Activated CD8-positive, alpha-beta memory T cell treated with anti-CD3 and anti-CD28 coated beads, Interleukin-2, amount 50 U/mL, for 24 hours (primary cell): ENCODE results near the gene RARB.

Source experiments
- DNase-seq: peaks from one replicate; pipeline ENCODE4 v3.0.0-alpha.2; 2020; ENCODE audit errors: extremely low read depth

The RARB gene

DNA sequence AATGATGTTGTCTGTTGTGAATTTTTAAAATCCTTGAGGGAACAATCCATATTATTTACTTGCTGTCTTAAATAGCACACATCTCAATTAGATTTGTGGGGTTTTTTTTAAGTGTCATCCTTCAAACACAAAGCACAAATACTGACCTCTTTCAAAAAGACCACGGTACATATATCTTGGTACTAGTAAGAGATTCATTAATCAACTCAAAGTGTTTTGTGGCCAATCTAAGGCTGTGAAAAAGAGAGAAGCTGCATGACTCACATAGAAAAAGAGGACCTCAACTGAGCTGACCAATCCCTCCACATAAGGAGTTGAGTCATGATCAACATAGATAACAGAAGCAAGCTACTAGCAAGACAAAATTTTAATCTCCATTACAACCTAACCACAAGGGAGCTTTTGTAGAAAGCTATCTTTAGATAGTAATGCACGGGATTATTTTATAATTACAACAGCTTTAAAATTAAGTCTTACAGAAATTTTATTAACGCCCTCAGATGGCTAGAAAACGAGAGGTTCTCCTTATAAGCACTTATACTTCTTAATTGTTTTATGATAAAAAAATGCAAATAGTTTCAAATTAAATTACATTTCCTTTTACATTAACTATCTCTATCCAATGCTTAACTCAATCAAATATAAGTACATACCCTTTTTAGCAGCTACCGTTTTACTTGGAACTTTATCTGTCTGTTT lies 176.2 kb downstream of the RARB start:
- DNase-seq = no peak

DNA sequence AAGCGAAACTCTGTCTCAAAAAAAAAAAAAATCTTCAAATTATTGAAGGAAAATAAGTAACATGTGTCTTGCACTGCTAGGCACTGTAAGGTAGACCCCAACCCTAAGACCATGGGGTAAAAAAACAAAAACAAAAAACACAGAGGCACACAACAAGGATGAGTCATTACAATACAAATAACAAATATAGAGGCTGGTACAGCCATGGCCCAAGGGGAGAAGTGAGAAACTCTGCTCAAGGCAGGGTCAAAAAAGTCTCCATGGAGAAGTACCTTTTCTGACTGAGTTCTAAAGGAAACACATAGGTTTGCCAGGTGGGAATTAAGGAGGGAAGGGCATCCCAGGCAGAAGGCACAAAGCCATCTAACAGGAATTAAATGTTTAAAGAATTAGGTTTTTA lies 182.1 kb downstream of the RARB start:
- no peak for DNase-seq

DNA sequence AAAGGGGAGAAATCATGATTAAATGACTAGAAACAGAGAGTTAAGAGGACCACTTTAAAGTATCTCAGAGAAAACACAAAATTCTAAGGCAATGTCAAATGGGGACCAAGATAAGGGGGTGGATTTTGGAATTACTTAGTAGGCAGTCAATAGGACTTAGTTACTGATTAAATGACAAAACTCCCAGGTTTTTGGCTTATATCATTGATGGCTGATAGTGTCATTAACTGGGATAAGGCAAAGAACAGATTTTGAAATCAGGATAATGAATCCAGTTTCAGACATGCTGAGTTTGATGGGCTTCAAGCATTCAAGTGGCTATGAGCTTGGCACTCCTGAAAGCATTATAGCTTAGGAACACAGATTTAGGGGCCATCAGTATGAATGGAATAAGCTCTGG lies 182.7 kb downstream of the RARB start:
- no peak for DNase-seq

- DNase-seq = no peak
Observed at GRCh38 chr3:25611193-25611592, 183.1 kb downstream of the RARB start.

GRCh38 chr3:25618028-25618427 lies 190.0 kb downstream of the RARB start:
- no peak for DNase-seq

GRCh38 chr3:25619382-25619781 lies 191.3 kb downstream of the RARB start:
- DNase-seq = no peak

DNA sequence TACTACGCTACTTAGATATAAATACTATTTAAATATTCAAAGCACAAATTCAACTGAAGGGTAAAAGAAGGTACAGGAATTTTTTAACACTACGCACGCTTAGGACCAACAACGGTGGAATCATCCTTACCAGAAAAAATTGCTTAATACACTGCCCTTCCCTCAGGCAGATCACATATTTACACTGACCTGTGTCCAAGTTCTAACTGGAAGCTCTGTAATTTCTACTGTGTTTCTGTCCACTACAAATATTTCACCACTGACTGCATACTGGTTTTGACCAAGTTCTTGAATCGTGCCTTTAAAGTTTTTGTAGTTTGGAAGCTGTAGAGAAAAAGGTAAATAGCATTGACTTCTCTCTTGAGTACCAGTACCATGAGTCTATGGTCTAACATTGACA lies 192.4 kb downstream of the RARB start:
- DNase-seq = no peak

GRCh38 chr3:25621087-25621486 lies 193.0 kb downstream of the RARB start:
- DNase-seq = no peak

GRCh38 chr3:25631989-25632388 lies 203.9 kb downstream of the RARB start:
- DNase-seq = no peak

GRCh38 chr3:25633919-25634318 lies 205.9 kb downstream of the RARB start:
- DNase-seq = no peak

DNA sequence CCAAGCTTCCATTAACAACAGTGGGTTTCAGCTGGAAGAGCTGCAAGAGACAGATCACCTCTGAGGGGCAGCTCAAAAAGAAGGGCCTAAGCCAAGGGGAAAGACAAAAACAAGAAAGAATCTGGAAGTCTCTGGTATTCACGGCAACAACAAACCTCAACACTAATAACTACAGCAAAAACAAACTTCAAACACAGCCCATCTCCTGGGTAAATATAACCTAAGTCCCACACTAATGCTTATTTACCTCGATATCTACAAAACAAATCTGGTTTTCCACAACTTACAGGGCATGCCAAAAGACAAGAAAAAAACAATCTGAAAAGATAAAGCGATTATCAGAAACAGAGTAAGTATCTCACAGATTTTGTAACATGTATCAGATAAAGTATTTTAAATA lies 207.0 kb downstream of the RARB start:
- DNase-seq = no peak
